Islet precursor cell (in vitro differentiated cells): Measurements from ENCODE around the gene EPYC.
"Not testable (repeated sequence)": the region's sequence is repeated elsewhere in the genome, so short reads cannot be mapped to it uniquely, and the experiment has no call there.

Experiments used
- DNase-seq: peaks from one replicate; pipeline ENCODE4 v3.0.0-alpha.2; 2018

The EPYC gene

DNA sequence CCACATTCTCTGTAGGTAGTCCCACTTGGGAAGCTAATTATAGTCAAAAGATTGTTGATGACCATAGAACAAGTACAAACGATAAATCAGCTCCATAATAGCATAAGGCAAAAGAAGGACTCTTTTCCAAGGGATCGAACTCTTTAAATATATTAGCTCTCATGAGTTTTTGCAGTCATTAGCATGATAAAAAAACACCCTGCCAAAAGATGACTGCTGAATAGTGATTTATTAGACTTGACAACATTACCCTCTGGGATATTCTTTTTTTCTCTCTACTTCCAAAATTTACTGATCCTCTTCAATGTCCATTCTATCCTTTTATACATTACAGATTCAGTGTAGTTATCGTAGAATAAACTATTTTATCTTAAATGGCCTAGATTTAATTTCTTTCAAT, 14.2 kb downstream of the EPYC start:
- DNase-seq: no peak

DNA sequence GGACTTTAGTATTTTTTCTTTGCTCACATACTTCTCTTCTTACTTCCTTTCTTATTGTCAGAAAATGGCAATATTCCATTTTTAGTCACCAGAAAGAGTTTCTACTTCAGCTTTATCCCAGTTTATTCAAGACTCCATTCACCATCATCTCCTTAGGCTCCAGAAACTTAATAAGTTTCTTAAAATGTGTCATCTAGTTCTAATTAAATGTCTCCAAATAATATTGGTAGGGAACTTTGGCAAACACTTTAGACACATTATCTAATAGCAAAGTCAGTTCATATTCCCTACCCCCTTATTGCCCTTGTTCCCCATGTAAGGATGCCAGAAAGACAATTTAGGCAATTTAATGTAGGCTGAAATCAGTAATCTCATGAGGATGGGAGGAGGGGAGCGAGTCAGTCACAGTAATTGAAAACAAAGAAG, 15.1 kb downstream of the EPYC start:
- no peak for DNase-seq

DNA sequence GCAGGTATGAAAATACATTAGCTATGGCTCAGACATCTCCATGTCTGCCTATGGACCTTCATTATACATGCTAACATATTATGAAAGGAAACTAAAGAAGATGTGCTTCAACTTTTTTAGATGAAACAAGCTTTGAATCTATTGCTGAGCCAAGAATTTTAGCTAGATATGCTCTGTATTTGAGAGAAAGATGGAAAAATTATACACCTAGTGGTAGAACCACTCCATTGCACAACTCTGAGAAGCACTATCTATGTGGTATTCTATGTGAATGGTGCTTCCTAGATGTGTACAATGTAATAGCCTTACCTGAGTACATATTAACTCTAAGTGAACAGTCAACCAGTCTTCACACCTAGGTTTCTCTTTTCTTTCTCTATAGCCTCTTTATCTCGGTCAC, 17.3 kb downstream of the EPYC start:
- DNase-seq: no peak

DNA sequence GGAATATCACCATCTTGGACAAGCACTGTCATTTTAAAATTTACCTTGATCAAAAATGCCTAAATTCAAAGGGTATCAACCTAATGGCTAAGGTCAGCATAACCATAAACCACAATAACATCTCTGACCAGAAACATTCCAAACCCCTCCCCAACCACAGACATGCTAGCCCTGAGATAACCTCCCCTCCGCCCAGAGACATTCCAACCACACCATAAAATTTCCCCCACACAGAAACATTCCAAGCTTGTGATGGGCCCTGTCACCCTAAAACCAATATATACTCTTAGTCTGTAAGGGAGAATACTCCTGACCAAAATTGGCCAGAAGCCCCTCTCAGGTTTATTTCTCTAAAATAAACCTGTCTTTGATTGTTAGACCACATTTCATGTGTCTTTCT, 17.7 kb downstream of the EPYC start:
- peak; percentile 65 for DNase-seq

DNA sequence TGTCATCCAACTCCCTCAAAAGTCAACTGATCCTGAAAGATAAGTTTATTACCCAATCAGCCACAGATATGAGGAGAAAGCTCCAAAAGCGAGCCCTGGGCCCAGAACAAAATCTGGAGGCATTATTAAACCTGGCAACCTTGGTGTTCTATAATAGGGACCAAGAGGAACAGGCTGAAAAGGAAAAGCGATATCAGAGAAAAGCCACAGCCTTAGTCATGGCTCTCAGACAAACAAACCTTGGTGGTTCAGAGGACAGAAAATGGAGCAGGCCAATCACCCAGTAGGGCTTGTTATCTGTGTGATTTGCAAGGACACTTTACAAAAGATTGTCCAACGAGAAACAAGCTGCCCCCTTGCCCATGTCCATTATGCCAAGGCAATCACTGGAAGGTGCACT, 19.4 kb downstream of the EPYC start:
- not testable (repeated sequence) for DNase-seq

DNA sequence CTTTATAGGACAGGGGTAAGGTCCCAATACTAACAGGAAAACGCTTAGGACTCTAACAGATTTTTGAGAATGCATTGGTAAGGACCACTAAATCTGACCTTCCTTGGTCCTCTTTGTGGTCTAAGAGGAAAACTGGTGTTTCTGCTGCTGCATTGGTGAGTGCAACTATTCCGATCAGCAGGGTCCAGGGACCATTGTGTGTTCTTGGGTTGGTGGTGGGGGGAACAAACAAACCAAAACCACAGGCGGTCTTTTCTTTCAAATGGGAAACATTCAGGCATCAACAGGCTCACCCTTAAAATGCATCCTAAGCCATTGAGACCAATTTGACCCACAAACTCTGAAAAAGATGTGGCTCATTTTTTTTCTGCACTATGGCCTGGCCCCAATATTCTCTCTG, 20.7 kb downstream of the EPYC start:
- no peak for DNase-seq

DNA sequence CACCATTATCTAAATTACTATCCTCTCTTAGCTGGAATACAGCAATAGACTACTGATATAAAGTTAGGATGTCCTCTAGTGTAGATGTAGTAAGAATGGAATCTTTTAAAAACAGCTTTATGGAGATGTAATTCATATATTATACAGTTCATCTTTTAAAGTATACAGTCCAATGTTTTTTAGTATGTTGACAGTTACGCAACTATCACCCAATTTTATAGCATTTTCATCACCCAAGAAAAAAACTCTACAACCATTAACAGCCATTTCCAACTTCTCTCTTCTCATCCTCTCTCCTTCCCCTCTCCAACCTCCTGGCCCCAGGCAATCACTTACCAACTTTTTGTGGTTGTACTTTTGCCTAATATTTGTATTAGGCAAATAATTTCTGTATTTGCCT, 22.6 kb downstream of the EPYC start:
- DNase-seq: no peak

DNA sequence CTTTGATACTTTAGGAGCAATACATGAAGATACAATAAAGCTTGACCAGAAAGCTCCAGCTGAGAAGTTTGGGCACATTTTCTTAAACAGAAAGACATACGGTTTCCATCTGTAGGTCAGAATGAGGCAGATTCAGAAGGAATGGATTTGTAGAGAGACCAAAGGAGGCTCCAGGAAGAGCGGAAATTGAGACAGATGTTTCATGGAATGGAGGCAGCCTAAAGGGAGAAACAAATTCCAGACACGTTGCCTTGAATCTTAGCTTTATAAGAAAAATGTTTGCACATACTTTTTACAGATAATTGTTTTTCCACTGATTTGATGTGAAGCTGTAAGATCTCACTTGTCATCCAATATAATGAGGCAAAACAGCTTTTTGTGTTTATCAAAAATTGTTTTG, 24.8 kb downstream of the EPYC start:
- no peak for DNase-seq

DNA sequence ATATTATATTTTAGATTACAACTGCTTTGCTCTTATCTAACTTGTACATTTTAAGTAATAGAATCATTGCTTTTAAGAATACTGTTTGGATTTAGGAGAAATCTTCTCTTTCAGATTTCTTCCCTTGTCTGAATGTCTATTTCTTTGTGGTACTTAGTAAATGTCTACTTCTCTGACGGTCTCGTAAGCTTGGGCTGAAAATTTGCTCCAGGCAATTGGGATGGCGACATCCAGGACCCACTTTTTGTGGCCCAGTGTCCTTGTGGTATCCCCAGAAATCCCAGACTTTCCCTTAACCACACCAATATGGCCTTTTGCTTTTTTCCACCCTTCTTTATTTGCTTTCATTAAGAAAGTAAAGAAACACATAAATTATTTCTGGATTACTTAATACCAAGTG, 25.8 kb downstream of the EPYC start:
- no peak for DNase-seq

DNA sequence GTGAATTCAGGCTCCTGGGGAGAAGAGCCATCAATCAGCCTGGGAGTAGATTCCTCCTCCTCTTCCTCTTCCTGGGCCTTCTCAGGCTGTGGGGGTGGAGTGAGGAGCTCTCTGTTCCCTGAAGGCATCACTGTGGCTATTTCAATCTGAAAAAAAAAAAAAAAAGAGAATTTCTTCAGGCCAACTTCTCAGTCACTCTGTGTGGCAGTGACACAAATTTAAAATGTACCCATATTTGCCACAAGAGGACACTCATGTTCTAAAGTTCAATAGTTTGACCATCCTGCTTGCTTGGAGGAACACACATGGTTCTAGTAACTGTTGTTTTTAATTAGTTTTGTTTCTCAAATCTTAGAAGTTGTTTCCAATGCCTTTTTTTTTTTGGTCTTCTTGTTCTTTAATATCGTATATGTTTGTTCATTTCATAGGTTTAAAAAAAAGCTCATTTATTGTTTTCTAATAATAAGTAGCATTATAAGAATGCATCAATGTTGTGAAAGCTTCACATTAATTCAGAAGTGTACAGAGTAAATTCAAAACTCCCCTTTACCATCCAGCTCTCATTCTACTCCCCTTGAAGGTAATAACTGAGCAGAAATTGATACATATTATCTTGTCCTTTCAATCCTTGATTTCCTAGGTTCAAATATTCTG, 26.5 kb downstream of the EPYC start:
- no peak for DNase-seq

DNA sequence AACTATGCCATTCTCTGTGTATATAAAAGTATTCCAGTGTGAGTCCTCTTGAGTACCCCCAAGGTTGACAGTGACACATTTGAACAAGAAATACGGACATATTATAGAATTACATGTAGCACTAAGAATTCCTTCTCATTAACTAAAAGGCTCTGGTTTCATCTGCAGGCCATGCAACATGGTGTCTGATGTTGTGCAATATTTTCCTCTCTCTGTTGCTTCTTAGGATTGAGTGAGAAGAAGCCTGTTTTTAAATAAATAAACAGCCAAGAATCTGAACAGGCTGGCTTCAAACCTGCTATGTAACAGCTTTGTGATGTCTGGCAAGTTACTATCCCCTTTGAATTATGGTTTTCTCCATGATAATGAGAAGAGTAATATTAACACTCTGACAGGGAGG, 27.5 kb downstream of the EPYC start:
- DNase-seq: no peak

DNA sequence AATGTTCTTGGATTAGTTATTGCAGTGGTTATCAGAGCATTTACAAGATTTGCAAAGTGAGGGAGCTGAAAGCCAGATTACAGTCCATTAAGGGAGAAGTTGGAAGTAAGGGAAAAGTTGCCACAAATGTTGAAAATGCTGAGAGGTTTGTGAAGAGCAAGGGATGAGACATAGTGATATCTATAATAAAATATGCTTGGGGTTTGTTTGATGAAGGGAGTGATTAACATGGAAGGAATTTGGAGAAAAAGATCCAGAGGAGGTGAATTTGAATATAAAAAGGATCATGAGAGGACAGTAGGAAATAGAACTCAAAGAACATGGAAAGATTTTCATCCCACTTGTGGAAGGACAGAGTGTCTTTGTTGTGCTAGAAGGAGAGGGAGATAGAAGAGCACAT, 30.5 kb downstream of the EPYC start:
- no peak for DNase-seq

DNA sequence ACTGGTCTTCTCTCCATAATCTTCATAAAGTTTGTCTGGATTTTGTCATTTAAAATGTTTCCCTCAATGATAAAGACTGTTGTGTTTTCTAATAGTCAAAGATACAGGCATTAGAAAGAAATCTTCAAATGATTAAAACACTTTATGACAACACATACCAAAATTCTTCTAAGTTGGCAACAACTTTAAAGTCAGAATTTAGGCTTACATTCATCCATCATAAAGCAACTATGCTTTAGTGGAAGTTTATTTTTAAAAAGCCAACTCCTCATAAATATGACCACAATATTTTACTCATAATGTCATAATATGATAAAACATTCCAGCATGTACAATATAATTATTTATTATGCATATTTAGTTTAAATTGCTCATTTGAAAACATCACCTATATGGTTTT, 32.5 kb downstream of the EPYC start:
- DNase-seq: no peak

DNA sequence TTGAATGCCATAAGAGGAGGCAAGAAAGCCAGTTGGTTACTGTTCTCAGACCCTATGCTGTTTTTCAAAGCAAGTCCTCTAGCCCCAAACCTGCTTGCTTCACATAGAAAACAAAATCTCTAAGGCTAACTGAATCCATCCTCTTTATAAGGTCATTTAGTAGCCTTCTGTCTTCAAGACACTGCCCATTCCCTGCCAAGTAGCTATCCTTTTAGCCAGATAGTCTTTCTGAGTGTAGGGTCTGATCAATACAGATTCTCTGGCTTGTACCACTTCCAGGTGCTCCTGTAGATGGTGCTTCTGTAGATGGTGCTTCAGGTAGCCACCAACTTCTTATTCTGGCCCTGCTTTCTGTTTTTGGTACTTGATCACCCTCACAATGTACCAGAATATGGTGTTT, 33.9 kb downstream of the EPYC start:
- no peak for DNase-seq

DNA sequence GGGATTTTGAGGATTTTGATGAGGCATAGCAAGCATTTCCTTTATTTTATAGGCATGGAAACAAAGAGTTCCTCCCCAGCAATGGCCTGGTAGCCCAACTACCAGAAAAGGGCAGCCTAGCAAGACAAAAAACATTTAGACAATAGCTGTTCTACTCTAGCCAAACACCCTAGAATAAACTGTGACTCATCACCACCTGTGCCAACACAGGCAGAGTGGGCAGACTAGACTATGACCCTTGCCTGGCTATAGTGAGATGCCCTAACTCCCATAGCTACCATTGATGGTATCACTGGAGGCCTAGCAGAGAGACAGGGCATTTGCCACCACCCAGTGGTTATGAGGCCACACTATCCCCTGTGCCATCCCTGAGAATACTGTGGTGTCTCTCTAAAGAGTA, 34.3 kb downstream of the EPYC start:
- no peak for DNase-seq

DNA sequence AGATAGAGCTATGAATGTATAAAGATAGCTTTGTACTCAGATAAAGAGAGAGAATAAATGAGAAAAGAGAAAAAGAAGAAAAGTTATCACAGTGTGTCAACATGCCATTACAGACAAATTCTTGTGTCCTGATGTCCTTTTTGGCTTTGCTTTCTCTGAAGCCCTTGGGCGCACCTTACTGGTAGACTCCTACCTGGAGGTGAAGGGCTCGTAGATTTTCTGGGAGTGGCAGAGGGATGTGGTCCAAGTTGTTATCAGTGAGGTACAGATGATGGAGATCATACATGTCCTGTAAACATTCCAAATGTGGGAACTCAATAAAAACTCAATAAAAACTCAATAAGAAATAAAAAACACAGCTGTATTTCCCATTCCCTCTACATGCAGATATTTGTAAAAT, 34.9 kb downstream of the EPYC start:
- no peak for DNase-seq

DNA sequence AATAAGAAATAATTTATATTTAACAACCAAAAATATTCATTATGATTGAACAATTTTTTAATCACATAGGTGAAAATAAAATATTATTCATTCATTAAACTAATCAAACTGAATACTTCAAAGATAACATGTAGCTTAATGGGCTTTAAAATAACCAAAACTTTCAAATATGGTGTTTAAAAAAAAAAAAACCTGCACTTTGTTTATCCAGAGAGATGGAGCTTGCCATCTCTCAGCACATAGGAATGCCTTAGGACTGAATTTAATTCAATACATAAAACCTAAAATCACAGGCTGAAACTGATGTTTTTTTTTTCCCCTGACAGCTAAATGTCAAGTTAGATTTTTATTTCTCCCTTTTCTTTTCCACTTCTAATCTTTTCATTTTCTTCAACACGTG, 35.4 kb downstream of the EPYC start:
- no peak for DNase-seq

DNA sequence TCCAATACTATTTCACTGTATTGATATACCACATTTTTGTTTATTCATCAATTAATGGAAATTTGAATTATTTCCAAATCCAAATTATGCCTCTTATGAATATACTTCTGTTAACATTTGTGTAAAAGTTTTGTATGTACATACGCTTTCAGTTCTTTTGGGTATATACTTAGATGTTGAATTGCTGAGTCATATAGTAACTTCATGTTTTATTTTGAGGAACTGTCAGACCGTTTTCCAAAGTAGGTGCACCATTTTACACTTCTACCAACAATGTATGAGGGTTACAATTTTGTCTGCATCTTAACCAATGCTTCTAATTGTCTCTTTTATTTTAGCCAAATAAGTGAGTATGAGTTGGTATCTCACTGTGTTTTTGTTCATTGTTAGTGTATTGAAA, 39.6 kb downstream of the EPYC start:
- DNase-seq: no peak

DNA sequence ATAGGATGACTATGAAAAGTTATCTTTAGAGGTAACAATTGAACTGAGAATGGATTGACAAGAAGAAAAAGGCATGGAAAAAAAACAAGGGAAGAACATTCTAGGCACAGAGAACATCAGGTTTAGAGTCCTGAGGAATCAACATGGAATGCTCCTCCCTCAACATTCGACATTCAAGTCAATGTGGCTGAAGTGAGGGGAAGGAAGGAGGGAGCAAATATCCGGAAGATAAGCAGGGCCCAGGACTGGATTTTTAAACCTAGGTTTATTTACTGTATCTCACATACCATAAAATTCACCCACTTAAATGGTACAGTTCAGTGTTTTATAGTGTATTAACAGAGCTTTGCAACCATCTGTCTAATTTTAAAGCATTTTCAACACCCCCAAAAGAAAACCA, 40.2 kb downstream of the EPYC start:
- DNase-seq: no peak

DNA sequence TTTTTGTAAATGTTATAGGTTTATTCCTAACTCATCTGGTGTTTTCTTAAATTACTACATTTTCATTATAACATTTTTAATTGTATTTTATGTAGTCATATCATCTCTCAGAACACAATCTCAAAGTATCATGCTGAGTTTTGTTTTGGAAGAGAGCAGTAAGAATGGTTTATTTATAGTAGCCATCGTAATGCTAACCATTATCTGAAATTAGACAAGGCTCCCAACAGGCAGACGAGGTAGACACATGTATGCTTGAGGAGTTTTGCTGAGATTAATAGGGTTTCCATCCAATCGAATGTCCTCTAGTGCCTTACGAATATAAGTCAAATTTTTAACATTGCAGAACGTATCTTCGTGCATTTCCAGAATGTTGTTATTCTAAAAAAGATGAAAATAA, 40.8 kb downstream of the EPYC start:
- no peak for DNase-seq

DNA sequence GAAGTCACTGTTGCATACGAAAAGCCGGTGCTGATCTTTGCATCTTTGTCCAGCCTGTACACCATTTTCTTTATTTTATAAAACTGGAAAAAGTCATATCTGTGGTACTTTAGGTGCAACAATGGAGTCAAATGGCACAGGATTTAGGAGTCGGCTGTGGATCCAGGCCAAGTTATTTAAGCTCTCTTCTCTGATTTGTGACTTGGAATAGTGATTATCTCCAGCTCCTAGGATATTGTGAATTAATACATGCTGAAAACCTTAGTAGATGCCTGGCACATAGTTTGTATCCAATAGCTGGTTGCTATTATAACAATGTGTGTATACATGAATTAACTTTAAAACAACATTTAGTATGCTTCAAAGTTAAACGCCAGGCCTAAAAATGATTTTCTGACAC, 43.6 kb downstream of the EPYC start:
- no peak for DNase-seq

DNA sequence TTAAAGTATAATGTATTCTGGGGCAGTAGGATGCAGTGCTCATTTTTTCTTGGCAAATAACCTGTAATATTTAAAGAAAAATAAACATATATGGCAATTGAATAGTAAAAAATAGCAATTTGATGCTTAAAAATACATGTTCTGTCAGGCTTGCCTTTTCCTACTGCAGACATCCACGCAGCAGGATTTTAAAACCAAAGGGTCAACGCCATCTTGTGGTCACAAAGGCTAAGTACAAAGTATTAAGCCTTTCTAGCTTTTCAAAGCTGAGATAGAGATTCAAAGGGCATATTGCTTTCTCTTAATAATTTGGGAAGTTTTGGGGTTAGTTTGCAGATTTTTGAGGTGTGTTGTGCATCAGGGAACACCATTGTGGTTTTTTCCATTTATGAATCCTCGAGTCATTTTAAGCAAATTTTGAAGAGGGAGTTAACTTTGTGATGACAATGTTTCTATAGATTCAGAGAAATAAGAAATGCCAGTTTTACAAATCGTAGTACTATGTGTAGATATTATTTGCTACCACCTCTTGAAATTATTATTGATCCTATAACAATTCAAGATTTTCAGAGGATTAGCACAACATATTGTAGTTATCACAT, 45.1 kb downstream of the EPYC start:
- DNase-seq: no peak

DNA sequence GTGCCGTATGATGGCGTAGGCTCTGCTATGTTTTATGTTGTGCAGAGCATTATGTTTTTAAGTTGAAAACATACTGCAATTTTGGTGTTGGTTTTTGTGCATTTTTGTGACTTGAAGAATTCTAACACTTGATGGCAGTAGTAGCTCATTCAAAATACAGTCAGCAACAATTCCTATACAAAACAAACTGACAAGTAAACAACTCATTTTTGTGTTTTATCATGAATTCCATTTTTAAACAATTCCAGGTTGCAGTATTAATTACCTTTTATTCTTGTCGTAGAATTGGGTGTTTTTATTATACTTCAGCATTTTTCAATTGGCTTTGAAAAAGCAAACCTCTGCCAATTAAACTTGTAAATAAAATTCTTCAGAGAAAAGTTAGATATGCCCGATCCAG, 45.7 kb downstream of the EPYC start:
- DNase-seq: no peak

DNA sequence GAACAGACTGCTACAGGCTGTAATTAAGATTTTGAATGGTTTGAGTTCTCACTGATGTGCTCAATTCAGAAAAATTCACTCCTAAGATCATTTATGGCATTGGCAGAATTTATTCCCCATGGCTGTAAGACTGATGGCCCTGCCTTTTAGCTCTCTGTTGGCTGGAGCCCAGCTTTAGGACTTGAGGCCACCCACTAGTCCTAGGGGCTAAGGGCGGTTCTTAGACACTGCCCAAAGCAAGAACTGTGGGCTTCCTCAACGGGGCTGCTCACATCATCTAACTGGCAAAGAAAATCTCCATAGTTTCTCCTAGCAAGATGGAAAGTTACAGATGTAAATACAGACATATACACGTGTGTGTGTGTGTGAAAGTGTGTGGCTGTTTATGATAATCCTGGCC, 46.4 kb downstream of the EPYC start:
- DNase-seq: no peak

DNA sequence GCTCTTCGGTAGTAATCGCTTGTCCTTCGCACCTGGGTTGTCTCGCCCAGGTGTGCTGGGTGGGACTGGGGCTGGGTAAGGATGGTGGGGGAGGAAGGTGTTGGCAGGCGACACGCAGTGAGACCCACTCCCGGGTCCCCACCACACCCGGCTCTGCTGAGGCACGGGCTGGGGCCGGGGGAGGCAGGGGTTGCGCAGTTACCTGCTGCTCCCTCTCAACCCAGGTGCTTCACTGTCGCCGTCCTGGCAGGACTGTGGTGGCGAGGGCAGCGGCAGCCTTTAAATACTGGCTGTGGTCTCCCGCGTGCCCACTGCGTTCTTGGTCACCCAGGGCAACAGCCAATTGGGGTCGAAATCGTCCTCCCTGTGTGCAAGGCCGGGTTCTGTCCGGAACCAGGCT, 49.9 kb downstream of the EPYC start, which contains the start of gene CCER1:
Gene CCER1, minus strand, starts transcription at position 256 of the 400 bp plus-strand sequence. CDS start 434 bp downstream, outside the sequence.
- DNase-seq: peak; percentile 47
